Endometrial microvascular endothelial cells (primary cell): Measurements from ENCODE around the gene RPL41. TPM values are rescaled to one million over a fixed set of nuclear protein-coding genes. Genes with fewer than 3 reads are reported as not detected.
"Not testable (repeated sequence)": the region's sequence is repeated elsewhere in the genome, so short reads cannot be mapped to it uniquely, and the experiment has no call there.

Experiments used
- in situ Hi-C: cut with HindIII; loops from 2 replicates; pipeline ENCODE4 v1.10.0; 2017; ENCODE audit warnings: low sequenced_read_pairs, low pct_unique_long_range_greater_than_20kb; ENCODE audit errors: inconsistent ontology term
- total RNA-seq: library from RNA; depleted of rRNA; stranded (reverse); fragments of >200 nt; gene quantifications from one replicate; pipeline ENCODE4 v1.2.3, GENCODE V29; 2015; ENCODE audit errors: inconsistent ontology term

Gene RPL41
- total RNA-seq, result 2,640 TPM

DNA sequence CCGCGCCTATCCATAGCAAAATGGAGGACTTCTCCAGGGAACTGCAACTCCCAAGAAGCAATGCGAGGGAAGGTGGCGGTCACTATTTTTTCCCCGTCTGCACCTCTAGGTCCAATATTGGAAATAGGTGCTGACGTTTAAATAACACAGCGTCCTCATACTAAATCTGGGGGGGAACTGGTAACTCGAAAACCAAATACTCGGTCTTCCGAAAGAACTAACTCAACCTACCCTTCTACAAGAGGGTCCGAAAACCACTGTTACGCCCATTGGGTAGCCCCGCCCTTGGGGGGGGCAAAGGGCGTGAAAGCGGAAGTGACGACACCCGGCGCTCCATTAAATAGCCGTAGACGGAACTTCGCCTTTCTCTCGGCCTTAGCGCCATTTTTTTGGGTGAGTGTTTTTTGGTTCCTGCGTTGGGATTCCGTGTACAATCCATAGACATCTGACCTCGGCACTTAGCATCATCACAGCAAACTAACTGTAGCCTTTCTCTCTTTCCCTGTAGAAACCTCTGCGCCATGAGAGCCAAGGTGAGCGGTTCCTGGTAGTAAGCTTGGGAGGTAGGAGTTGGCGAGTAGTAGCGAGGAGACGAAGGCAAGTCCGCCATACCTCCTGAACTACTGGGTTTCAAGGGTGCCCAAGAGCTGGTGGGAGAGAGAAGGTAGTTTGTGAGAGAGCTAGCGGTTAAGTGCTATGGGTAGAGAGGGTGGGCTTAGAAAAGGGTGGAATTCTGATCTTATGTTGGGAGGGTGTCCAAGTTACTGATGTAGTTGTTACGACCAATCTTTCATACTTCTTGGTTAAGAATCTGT is at the start of gene RPL41:
RPL41 (plus strand) TSS at position 367 of the 815 bp plus-strand sequence.
- in situ Hi-C loops, result no loop called here

GRCh38 chr12:56071648-56072047 is 44.8 kb upstream of the RPL41 start:
- in situ Hi-C loops, result no loop called here

DNA sequence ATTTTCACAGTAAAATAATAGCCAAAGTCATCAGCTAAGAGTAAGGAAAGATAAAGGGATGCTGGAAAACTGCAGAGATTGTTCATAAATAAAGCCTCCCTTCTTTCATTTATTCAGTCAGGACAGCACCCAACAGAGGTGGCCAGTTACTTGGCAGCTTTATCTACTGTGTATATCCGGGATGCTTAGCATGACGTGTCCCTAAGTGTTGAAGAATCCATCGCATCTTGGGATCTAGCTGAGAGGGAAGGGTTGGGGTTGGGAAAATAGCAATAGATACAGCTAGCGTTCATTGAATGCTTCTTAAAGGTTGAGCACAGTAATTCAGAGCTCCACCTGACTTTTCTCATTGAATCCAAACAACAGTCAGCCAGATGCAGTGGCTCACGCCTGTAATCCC is 42.0 kb upstream of the RPL41 start:
- in situ Hi-C loops, result no loop called here

DNA sequence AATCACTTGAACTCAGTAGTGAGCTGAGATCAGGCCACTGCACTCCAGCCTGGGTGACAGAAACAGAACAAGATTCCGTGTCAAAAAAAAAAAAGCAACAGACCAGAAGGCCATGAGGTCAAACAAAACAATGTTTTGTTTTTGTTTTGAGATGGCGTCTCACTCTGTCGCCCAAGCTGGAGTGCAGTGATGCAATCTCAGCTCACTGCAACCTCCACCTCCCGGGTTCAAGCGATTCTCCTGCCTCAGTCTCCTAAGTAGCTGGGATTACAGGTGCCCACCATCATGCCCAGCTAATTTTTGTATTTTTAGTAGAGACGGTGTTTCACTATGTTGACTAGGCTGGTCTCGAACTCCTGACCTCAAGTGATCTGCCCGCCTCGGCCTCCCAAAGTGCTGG is 38.5 kb upstream of the RPL41 start:
- in situ Hi-C loops, result not testable (repeated sequence)

- in situ Hi-C loops, result no loop called here
Observed at GRCh38 chr12:56078427-56078826, 38.0 kb upstream of the RPL41 start.

GRCh38 chr12:56078931-56079722 is 37.3 kb upstream of the RPL41 start:
- in situ Hi-C loops, result no loop called here

- in situ Hi-C loops, result no loop called here
Observed at GRCh38 chr12:56079723-56080555, 36.5 kb upstream of the RPL41 start, which contains the start of gene ERBB3. TSS of gene ERBB3 (plus strand) at chr12:56080165. CDS start at chr12:56080301, 136 bp downstream.

DNA sequence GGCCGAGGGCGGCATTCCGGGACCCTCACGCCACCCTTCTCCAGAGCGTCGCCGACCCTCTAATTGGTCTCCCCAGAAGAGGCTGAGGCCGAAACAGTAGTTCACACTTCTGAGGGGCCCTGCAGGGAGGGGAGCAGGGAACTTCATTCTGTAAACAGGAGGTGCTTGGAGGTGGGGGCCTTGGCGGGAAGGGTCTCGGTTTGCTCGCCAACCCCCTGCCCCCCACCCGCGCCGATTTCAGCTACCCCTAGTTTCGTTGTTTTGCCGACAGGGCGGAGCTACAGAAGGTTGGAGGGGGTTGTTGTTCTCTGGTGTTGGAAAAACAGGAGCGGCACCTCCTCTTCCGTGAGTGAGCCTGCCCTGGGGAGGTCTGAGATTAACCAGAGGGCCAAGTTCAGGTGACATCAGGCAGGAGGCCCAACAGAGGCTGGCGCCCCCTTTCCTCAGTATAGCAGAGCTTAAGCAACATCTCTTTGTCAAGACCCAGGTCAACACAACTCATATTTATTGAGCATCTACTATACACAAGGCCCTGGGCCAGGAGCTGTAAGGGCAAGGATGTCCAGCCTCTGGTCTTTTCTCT is 35.8 kb upstream of the RPL41 start:
- in situ Hi-C loops, result no loop called here

DNA sequence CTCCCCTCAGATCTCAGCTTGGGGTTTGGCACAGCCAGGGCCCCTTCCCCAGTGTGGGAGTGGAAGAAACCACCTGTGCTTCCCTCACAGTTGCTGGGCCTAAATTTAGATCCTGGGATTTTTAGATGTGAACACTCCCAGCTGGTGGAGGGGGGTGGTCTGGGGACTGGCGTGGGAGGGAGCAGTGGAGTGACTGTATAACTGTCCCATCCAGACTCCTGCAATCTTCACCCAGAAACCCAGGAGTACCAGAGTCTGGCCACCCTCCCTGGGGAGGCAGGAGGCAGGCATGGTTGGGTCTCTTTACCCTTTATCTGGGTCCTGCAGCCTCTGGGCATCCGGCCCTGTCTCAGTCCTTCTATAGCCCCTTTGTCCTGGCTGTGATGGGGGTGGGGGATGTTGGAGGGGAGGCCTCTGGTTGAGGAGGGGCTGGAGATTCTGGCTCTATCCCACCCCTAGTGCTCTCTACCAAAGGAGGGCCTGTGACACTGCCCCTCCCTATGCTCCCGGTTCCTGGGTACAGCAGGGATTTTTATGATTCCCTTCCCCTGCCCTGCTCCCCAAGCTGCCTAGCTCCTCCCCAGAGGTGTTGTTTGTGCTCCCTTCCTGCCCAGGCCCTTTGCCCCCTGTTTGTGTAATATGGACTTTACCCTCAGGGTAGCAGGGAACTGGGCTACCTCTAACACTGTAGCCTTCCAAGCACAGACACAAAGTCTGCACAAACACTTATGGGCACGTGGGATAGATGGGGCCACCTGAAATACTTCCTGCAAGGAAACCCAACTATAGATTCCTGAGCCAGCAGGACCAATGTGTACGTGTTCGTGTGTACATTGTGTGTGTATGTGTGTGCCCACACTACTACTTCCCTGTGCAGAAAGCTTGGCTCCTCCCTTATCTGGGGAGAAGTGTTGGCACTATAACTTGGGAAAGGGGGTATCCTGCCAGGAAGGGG is 34.8 kb upstream of the RPL41 start:
- in situ Hi-C loops, result no loop called here

DNA sequence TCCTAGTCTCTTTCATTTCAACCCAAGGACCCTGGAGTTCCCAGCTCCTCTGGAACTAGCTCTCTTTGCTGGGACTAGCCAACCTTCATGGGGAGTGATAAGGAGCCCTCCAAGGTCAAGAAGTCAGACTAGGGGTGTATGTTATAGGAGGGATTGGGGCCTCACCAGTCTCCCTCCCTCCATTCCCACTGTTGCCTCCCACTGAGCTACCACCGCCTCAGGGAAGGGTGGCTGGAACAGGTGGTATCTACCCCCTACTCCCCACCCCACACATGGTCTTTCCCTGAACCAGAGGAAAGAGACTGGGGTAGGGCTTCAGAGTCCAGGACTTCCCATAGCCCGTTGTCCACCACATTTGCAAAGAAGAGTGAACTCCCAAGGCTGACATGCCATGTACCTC is 34.1 kb upstream of the RPL41 start:
- in situ Hi-C loops, result no loop called here

DNA sequence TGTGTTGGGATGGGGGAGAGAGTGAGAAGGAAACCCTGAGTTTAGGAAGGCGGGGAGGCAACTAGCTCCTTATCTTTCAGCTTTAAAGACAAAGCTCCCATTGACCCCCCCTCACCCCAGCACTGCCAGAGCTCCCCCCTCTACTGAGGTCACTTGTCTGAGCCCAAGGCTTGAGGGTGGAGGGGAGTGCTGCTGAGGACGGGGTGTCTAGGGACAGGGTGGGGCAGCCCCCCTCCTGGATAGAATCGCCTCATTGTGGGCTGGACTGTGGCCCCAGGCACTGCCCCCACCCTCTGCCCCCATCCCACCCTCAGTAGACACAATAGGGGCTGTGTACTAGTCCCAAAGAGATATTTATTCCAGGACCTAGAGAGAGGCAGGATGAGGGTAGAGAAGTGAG is 33.5 kb upstream of the RPL41 start:
- in situ Hi-C loops, result no loop called here

DNA sequence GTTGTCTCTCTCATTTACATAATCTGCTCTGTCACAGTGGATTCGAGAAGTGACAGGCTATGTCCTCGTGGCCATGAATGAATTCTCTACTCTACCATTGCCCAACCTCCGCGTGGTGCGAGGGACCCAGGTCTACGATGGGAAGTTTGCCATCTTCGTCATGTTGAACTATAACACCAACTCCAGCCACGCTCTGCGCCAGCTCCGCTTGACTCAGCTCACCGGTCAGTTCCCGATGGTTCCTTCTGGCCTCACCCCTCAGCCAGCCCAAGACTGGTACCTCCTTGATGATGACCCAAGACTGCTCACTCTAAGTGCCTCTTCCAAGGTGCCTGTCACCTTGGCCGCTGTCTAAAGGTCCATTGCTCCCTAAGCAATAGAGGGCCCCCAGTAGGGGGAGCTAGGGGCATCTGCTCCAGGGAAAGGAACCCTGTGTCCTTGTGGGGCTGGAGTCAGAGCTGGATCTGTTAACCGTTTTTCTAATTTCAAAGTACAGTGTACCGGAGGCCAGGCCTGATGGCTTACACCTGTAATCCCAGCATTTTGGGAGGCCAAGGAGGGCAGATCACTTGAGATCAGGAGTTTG is 31.4 kb upstream of the RPL41 start:
- in situ Hi-C loops, result no loop called here

DNA sequence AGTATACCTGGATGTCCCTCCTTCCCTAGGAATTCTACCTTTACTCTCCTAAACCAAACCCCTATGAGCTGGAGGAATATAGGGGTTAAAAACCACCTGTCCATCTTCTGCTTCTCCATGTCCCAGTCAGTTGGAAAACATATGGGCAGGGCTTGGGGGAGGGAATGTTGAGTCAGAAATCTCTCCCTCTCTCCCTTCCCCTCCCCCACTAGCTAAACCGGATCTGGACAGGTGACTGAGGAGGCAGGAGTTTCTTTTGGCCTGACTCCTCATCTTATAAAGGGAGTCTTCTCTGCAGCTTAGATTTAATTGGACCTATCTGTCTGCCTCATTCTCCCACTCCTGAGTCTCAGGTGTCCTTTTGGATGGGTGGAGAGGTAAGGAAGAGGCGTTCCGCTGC is 30.3 kb upstream of the RPL41 start:
- in situ Hi-C loops, result no loop called here

DNA sequence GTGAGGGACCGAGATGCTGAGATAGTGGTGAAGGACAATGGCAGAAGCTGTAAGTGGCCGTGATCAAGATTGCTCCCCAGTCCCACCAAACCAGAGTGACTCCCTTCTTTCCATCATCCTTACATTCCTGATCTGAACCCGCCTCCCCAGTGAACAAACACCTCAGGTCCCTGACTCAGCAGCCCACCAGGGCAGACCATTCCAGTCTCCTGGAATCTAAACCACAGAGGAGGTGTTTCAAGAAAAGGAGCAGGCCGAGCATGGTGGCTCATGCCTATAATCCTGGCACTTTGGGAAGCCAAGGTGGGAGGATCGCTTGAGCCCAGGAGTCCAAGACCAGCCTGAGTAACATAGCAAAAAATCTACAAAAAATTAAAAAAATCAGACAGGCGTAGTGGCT is 29.8 kb upstream of the RPL41 start:
- in situ Hi-C loops, result no loop called here

- in situ Hi-C loops, result no loop called here
Observed at GRCh38 chr12:56087220-56087619, 29.2 kb upstream of the RPL41 start.

- in situ Hi-C loops, result no loop called here
Observed at GRCh38 chr12:56097738-56098137, 18.7 kb upstream of the RPL41 start.

DNA sequence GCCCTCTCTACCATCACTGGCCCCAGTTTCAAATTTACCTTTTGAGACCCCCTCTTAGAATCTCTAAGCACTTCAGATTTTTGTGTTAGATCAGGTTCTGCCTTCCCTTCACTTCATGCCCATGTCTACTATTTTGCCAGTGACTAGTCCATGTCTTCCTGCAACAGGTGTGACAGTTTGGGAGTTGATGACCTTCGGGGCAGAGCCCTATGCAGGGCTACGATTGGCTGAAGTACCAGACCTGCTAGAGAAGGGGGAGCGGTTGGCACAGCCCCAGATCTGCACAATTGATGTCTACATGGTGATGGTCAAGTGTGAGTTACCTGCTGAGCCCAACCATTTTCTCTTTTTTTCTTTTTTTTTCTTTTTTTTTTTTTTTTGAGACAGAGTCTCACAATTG is 17.8 kb upstream of the RPL41 start:
- in situ Hi-C loops, result no loop called here

- in situ Hi-C loops, result no loop called here
Observed at GRCh38 chr12:56099787-56100186, 16.6 kb upstream of the RPL41 start.
